ENCODE data around the gene BANP.
"Not testable (repeated sequence)": the region's sequence is repeated elsewhere in the genome, so short reads cannot be mapped to it uniquely, and the experiment has no call there.

- TF ChIP-seq CTCF, POLR2A (IDR thresholded peaks at IDR 0.05): not testable (repeated sequence)
Measured at GRCh38 chr16:87983737-87984097, 32.5 kb downstream of the BANP start.
